GM21723 (cell line): ENCODE data around the gene TBC1D13.
"Not testable (repeated sequence)": the region's sequence is repeated elsewhere in the genome, so short reads cannot be mapped to it uniquely, and the experiment has no call there.

Source experiments
- ATAC-seq: cut with Tn5 transposase; IDR thresholded peaks from one replicate; pipeline ENCODE4 v1.9.1; 2021; ENCODE audit warnings: mild to moderate bottlenecking, moderate library complexity; ENCODE audit not compliant: unreplicated experiment

TBC1D13 gene, protein sequence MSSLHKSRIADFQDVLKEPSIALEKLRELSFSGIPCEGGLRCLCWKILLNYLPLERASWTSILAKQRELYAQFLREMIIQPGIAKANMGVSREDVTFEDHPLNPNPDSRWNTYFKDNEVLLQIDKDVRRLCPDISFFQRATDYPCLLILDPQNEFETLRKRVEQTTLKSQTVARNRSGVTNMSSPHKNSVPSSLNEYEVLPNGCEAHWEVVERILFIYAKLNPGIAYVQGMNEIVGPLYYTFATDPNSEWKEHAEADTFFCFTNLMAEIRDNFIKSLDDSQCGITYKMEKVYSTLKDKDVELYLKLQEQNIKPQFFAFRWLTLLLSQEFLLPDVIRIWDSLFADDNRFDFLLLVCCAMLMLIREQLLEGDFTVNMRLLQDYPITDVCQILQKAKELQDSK

DNA sequence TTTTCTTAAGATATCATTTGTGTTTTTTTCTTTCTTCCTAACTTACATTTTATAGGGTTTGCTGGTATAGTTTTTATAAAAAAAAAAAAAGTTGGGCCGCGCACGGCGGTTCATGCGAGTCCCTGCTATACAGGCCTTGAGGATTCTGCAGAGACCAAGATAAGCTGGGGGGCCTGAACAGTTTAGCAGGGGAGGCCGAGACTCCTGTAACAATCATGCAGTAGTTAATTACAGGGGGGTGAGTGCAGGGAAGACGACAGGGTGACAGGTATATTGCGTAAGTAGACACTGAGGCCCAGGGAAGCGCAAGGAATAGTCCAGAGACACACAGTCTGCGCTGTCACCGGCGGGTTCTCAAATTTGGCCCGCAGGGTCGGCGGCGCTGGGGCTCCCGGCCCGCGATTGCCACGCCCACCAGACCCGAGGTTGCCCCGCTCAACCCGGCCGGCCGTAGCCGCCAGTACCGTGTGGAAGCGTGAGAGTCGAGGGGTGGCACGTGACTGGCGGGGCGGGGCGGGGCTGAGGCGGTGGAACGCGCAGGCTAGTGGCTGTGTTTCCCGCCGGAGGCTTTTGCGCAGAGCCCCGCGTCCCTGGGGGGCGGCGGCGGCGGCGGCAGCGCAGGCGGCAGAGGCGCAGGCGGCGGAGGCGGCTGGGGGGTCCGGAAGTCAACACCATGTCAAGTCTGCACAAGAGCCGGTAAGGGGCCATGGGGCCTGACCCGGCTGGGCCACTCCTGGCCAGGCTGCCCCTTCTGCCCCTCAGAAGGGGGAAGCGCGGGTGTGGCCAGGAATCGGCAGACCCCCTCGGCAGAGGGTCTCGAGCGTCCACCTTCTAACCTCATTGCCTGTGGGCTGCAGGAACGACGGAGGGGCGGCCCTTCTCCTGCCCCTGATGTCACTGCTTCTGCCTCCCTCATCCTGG is at the start of gene TBC1D13:
Gene TBC1D13, plus strand, starts transcription at position 573 of the 921 bp plus-strand sequence. Its CDS starts 101 bp downstream, at position 674.
- ATAC-seq: peak; percentile 87

- ATAC-seq: no peak
Observed at GRCh38 chr9:128742401-128742800, 44.7 kb upstream of the TBC1D13 start.

- no peak for ATAC-seq
Observed at GRCh38 chr9:128743421-128743820, 43.6 kb upstream of the TBC1D13 start.

- no peak for ATAC-seq
Observed at GRCh38 chr9:128747241-128747640, 39.8 kb upstream of the TBC1D13 start.

GRCh38 chr9:128750926-128751595 is 36.0 kb upstream of the TBC1D13 start:
- no peak for ATAC-seq

DNA sequence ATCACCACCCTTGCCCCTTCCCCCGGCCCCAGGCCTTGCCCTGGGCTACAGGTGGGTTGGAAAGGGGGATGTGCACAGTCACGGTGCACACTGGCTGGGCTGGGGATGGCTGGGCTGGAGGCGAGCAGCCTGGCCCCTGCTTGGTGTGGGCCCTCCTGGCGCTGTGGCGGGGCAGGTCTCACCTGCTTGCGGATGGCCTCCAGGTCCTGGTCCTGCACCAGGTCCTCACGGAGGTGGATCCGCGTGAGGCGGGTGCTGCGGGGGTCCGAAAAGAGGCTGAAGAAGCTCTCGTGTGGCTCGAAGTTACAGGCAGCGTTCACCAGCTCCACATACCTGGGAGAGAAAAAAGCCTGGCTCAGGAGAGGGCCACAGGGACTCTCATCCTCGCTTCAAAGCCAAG is 33.4 kb upstream of the TBC1D13 start:
- ATAC-seq: no peak

- ATAC-seq: no peak
Observed at GRCh38 chr9:128757602-128758001, 29.5 kb upstream of the TBC1D13 start.

DNA sequence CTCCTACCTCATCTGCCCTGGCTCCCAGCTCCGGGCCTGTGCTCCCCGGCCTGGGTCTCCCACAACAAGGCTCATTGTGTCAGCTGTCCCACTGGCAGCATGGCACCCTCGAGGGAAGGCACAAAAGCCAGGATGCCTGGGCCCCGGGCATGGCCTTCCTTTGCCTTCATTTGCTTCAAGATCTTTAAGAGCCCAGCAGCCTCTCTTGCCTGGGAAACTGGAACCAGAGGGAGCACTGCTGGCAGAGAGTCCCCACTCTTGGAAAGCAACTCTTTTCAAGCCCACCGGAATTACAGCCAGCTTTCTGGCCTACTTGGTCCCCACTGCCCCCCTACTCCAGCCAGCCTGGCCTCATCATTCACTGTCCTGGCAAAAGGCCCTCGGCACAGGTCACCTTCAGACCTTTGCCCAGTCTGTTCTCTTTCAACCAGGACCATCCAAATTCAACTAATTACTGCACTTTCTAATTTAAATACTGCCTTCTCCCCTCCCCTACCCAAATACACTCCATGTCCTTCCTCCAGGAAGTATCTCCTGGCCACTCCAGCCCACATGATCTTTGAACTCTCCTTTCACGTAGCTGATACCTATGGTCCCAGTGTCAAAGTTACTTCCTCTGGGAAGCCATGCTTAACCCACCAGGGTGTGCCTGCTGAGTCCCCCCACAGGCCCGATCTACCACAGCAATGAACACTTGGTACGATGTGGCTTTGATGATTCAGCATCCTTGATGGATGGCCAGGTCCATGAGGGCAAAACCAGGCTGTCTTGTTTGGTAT is 24.2 kb upstream of the TBC1D13 start:
- no peak for ATAC-seq

DNA sequence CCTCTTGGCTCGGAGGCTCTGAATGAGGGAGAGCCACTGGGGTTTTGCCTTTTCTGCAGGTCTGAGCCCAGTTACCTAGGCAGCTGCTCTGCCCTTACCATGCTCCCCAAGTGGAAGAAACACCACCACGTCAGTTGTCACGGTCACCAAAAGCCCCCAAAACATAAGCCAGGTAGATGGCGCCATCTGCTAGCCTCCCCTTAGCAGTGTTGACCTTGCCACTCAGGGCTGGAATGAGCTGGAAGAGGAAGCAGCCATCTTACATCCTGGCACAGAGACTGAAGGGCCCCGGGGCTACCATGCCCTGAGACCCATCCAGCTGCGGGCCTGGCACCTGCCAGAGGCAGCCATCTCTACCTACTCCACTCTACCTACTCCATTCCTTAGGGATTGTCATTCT is 22.7 kb upstream of the TBC1D13 start:
- ATAC-seq: no peak

DNA sequence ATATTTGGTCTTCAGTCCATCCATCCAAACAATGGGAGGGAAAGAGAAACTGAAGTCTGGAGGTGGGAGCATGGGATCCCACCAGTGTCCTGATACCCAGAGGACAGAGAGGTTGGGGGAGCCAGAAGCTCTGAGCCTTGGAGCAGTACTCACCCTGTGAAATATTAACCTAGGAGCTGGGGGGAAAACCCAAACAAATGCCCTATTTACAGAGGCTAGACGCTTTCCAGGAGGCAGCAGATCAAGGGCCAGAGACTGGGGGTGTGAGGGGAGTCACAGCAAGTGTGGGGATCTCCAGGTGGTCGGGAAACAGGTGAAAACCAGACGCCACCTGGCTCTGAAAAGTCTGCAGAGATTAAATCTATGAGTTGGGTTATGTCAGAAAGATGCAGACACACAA is 21.6 kb upstream of the TBC1D13 start:
- ATAC-seq: no peak

- ATAC-seq: no peak
Observed at GRCh38 chr9:128768606-128769005, 18.4 kb upstream of the TBC1D13 start.

DNA sequence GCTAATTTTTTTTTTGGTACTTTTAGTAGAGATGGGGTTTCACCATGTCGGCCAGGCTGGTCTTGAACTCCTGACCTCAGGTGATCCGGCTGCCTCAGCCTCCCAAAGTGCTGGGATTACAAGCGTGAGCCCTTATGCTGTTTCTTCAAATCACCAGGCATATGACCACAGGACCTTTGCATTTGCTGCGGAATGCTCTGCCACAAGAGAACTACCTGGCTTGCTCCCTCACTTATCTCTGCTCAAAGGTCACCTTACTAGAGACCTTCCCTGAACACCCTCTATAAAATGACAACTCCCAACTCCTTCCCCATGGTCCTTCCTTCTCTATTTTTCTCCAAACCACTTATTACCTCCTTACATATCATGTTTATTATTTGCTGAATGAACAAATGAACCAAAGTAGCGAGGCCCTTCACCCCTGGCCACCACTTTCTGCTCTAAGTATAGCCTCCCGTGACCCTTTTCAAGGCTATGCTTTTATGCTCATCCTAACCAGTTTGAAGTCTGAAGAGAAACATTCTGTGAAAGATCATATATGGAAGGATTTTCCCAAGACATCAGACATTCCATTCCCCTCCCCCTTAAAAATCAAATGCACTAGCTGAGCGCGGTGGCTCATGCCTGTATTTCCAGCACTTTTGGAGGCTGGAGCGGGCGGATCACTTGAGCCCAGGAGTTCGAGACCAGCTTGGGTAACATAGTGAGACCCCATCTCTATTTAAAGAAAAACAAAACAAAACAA is 16.6 kb upstream of the TBC1D13 start:
- no peak for ATAC-seq

GRCh38 chr9:128771094-128771721 is 15.8 kb upstream of the TBC1D13 start:
- ATAC-seq: peak; percentile 25

GRCh38 chr9:128771745-128772519 is 15.1 kb upstream of the TBC1D13 start, which contains the start of gene ZER1:
Gene ZER1, minus strand, starts transcription at chr9:128771927. Its CDS starts 16,362 bp downstream, at chr9:128755565.
- ATAC-seq: peak; percentile 96

- ATAC-seq: no peak
Observed at GRCh38 chr9:128773049-128773448, 14.0 kb upstream of the TBC1D13 start.

GRCh38 chr9:128774804-128775203 is 12.2 kb upstream of the TBC1D13 start:
- ATAC-seq: no peak

- ATAC-seq: not testable (repeated sequence)
Observed at GRCh38 chr9:128780093-128780492, 7.0 kb upstream of the TBC1D13 start.
